Stimulated activated CD4-positive, alpha-beta T cell treated with anti-CD3 and anti-CD28 coated beads, Interleukin-1b, Interleukin-23, amount 100 ng/mL, for 48 hours (primary cell): ENCODE data around the gene ERC2.

Experiments
- DNase-seq: peaks from one replicate; pipeline ENCODE4 v3.0.0-alpha.2; 2020

ERC2 gene

DNA sequence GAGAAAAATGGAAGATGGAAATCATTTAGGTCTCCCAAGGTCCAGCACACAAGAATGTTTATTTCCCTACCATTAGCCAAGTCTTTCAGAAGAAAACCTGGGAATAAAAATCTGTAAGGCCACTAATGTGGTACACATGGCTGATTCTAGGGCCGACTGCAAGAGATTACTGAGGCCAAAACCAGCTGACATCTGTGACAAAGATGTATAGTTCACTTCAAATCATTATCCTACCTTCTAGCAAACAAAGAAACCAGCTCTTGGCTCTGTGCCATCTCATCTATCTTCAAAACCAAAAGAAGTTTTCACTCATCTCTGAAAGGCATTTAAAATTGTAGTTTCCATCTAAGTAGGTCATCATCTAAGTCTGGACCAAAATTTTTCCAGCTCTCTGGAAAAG lies 43.9 kb downstream of the ERC2 start:
- DNase-seq, result no peak

DNA sequence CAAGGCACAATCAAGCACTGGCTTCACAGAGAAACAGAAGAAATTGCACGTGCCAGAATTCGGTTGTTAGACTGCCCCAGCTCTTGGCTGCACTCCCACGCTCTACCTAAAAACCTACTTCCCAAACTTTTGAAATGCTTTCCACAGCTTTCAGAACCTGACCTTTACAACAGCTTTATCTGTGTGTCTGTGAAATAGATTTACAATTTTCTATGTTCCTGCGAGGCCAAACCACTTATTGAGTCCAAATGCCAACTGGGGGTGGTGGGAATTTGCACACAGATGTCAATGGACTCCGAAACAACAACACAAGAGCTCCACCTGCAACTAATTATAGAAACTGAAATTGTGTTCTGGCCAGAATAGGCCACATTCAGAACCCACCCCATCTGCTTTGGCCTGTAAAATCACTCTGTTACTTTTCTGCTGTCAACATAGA lies 44.6 kb downstream of the ERC2 start:
- no peak for DNase-seq

DNA sequence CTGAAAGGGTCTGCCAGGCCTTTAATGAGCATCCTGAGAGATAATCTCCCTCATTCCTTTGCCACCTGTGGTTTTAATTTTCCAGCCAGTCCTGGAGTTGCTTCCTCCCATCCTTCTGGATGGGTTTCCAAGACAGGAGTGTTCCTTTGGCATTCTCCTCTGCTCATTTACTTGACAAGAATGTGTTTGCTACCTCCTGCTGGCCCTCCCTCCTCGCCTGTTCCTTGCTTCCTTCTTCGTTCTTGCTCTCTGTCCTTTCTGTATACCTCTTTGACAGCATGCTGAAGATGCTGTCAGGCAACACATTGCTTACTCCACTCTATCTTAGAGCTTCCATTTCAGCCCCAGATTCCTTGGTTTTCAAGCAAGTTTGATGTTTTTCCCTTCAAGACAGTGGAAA lies 46.0 kb downstream of the ERC2 start:
- DNase-seq, result no peak

DNA sequence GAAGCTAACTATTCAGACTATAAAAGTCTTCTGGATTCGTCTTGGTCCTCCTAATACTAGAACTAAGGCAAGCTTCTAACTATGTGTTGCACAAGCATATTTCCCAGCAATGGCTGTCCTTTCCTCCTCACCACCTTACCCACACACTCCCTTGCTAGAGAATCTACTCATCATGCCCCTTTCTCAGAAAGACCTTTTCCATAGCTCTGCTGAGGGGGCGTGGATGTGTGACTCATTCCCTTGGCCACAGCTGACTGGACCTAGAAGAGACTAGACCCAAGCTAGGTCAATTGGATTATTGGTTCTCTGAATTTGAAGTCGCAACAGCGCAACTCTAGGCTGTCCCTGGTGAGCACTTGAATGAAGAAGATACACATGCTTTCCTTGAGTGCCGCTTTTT lies 47.1 kb downstream of the ERC2 start:
- DNase-seq, result peak; percentile 3

DNA sequence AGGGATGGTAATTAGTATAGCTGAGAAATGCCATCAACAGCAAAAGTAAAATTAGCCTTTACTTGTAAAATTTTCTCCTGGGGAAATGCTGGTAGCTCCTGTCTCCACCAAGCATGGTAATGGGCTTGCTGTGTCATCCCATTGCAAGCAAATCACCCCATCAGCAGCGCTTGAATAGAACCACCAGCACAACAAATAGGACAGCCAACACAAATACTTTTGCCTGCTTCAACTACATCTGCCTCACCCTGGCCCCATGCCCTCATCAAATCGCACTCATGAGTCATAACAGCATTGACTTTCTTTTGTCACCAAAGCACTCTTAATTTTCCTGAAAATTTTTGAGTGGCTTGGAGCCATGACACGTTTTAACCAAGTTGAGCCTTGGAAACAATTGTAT lies 52.6 kb downstream of the ERC2 start:
- no peak for DNase-seq

DNA sequence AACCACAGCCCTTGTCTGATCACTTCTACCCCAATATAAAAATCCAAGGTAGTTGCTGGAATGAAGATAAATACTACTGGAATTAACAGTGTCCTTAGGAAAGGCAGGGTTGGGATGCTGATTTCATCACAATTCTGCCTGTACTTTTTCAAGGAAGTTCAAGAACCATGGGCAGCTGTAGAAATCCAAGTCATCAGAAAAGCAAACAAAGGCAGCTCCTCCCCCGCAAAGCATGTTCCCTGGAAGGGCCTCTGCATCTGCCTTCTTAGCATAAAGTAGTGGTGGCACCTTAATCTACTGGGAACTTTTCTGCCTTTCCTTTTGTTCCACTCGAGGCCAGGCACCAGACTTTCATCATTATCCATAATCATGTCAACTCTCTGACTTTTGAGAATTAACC lies 54.4 kb downstream of the ERC2 start:
- no peak for DNase-seq

DNA sequence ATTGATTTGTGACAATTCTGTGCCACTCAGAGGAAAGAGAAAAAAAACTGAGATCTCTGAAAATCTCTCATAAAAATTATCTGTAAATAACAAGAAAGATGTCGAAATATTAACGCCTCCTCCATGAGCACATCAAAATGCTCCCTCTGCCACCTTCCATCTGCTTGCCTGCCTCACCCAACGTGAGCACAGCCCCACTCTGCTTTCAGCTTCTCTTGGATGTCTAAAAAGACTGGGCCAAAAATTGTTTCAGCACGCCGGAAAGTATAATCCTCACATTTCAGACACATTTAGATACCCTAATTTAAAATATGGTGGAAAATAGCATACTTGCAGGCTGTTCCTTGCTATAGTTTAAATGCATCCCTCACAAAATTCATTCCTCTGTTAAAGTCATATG lies 57.1 kb downstream of the ERC2 start:
- no peak for DNase-seq

DNA sequence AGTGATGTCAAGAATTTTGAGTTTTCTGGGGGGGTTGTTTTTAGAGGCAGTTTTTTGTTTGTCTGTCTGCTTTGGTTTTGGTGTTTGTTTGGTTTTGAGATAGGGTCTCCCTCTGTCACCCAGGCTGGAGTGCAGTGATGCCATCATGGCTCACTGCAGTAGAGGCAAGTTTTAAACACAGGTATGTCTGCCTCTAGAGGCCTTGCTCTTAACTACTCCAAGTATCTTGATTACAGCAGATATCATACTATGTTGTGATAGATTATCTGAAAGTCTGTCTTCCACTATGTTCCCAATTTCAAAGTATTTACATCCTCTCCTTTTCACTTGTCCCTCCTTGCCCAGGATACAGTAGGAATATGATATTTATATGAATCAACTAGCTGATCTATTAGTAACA lies 57.7 kb downstream of the ERC2 start:
- no peak for DNase-seq

DNA sequence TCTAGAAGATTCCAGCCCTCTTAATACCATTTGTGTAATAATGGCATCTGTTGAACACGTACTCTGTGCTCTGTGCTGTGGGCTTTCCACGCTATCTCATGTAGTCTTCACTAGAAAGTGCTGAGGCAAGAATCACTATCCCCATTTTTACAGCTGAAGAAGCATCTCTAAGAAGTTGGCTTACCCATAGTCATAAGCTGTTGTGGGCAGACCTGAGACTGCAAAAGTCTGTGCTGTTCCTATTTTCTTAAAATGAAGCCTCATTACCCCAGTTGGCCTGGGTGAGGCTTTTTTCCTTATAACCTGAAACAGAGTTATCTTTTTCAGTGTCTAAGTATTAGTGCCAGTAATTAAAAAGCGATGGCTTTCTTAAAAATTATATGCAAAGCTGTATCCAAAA lies 58.5 kb downstream of the ERC2 start:
- no peak for DNase-seq

DNA sequence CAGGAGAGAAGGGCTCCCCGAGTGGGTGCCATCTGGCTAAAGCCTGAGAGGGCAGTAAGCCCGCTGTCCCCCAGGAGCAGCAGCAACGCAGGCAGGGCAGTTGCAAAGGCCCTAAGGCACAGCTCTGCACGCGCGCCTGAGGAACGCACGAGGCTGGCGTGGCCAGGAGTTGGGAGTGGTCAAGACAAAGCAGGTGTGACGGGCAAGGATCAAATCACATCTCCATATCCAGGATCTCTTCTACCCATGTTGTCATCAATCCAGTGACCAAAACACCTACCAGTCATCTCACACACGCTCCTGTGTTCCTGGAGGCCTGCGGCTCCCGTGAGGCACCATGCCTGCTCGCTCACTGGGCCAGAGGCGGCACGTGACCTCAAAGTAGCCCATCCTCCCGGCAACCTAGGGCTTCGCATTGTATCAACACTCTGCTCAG lies 59.5 kb downstream of the ERC2 start:
- DNase-seq, result no peak

DNA sequence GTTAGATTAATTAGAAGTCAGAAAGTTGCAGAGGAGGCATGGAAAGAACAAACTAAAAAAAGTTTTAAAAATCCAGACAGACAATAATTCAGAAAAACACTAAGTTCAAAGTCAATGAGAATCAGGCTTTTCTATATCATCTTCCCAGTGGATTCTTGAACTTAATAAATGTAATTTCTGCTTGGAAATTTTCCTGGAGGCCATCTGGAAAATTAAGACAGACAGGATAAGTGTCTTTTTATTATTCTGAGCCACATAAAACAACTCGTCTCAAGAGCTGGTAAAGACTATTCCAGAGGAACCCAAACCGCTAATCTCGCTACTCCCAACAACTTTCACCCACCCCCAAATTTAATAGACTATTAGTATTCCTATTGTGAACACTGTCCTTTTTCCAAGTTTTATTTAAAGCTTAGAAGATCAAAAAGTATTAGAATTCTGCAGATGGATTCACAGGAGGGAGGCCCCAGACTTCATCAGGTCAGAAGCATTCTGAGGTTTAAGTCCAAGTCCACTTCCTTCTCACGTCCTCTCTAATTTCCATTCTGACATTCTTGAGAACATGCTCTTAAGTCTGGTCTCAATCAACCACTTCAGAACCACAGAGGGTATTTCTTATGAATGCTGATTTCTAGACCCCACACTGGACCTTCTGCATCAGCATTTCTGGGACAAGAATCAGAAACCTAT lies 61.3 kb downstream of the ERC2 start:
- DNase-seq, result no peak

DNA sequence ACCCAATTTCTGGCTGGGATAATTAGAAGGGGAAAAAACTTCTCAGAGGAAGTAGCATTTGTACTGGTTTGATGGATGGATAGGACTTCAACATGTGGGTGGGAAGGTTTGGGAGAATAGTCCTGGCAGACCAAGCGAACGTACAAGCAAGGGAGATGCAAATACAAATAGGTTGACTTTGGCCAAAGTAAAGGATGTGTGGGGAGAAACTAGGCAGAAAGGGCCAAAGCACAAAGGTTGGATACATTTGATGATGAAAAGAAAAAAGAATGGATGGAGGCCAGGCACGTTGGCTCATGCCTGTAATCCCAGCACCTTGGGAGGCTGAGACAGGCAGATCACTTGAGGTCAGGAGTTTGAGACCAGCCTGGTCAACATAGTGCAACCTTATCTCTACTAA lies 63.4 kb downstream of the ERC2 start:
- DNase-seq, result no peak

DNA sequence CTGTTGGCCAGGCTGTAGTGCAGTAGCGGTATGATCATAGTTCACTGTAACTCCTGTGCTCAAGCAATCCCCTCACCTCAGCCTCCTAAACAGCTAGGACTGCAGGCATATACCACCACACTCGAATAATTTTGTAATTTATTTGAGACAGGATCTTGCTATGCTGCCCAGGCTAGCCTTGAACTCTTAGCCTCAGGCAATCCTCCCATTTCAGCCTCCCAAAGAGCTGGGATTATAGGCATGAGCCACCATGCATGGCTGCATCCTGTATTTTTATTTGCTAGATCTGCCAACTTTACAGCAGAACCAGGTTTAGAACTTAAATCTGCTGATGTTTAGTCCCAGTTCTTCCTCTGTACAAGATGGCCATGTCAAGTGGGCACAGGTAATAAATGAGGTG lies 69.6 kb downstream of the ERC2 start:
- DNase-seq, result no peak

DNA sequence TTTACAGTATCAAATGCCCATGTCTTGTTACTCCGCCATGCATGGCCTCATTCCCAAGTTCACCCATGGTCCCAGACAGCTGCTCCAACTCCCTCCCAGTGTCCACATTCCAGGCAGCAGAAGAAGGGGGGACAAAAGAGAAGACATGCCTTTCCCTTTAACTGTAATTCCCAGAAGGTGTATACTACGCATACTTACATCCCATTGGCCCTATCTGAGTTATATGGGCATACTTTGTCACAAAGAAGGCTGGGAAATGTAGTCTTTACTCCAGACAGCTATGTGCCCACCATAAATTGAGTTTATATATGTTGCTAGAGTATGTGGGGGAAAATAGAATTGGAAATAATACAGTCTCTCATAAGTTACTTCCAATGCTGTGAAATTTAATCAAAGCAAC lies 70.5 kb downstream of the ERC2 start:
- no peak for DNase-seq

DNA sequence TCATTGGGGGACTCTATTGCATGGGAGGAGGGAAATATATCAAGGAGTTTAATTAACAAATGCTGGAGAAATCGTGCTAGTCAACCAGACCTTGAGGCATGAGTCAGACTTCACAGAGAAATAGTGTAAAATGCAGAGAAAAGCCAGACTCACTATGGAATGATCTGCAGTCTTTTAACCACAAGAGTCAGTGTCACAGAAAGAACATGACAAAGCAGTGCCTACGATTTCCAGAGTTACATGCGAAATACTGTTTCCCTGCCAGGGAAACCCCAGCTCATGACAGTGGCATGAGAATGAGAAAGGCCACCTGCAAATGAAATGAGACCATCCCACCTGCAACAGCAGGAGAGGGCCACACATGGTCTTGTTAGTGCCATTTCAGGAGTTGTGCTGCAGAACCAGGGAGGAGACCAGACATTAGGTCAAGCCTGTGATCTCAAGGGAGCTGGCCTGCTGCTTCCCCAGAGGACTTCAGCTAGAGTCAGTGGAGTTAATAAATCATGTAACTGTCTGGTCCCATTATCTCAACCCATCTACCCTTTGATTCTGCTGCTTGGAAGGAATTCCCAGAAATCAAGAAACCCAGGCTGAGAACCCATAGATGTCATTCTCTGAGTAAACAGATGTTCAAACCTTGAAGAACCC lies 79.0 kb downstream of the ERC2 start:
- DNase-seq, result peak; percentile 4

DNA sequence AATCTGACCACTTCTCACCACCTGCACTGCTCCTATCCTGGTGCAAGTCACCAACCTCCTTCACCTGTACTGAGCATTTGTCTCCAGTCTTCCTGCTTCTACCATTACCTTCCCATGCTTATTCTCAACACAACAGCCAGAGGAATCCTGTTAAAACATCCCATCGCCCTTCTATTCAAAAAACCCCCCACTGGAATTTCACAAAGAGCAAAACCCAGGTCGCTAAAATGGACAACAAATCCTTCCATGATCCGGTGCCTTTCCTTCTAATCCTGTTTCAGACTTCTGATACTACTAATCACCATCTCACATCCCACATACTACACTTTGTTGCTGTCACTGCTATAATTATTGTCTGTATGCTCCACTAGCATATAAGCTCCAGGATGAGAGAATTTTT lies 85.2 kb downstream of the ERC2 start:
- DNase-seq, result no peak

DNA sequence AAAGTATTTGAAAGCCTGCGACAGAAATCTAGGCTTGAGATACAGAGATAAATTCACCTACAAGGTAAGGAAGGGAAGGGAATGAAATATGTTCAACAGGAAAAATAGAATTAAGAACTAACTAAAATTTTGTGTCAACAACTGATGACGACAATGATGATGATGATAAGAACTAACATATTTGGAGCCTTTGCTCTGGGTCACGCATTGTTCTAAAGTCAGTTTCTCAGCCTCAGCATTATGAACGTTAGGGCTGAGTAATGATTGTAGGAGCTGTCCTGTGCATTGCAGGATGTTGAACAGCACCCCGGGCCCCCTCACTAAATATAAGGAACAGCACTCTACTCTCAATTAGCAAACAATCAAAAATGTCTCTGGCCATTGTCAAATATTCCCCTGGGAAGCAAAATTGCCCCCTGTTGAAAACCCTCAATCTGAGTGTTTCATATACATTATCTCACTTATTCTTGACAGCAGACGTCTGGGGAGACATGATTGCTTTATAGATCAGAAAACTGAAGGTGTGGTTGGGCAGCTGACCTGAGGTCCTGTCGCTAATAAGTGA lies 88.5 kb downstream of the ERC2 start:
- DNase-seq, result no peak

DNA sequence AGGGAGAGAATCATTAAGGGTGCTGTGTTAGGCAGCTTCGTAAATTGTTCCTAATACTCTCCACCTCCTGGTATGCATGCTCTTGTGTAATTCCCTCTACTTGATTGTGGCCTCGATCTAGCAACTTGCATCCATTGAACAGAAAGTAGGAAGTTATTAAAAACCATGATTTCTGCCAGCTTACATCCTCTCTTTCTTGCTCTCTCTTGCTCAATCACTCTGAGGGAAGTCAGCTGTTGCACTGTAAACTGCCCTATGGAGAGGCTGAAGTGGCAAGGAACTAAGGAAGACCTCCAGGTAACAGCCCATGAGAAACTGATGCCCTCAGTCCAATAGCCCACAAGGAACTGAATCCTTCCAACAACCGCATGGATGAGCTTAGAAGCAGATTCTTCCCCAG lies 92.6 kb downstream of the ERC2 start:
- no peak for DNase-seq

DNA sequence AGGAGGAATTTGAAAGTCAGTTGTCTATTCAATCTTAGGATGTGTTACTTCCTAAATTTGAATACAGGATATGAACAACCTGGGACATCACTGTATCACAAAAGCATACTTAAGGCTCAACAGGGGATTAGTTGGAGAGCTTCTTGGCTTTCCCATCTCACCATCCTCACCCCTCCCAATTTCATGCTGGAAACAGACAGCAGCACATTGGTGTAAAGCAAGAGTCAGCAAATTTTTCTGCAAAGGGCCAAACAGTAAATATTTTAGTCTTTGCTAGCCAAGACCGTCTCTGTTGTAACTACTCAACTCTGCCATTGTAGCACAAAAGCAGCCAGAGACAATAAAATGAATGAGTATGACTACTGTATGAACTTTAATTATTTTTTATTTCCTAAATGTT lies 94.9 kb downstream of the ERC2 start:
- DNase-seq, result no peak

DNA sequence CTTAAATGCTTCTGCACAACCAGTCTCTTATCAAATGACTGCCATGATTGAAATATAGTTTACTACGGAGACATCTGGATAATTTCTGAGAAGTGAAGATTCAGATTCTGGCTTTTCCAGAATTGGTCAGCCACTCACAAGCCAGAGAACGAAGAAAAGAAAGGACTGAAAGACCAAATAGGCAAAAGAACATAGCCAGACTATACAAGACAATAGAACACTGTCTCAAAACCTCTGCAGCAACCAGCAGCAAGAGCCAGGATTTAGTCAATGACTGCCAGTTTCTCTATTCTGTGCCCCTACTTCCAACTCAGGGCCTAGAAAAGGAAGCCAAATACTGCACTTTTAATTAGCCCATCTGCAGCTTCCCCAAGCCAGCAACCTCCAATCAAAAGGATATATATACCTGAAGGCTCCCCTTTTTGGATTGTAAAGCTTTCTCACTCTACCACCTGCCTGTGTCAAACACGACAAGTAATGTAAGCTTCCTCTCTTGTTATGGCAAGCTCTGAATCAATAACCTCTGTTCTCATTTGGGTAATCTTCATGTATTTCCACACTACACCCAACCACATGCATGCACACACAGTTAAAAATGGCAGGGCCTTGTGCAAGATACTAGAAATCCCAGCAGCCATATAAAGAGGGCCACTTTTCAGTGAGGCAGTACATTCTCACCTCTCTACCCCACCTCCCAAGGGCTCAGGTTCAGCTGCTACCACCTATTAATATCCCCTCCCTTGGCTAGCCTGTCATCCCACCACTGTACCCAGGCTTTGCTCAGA lies 97.1 kb downstream of the ERC2 start:
- no peak for DNase-seq

DNA sequence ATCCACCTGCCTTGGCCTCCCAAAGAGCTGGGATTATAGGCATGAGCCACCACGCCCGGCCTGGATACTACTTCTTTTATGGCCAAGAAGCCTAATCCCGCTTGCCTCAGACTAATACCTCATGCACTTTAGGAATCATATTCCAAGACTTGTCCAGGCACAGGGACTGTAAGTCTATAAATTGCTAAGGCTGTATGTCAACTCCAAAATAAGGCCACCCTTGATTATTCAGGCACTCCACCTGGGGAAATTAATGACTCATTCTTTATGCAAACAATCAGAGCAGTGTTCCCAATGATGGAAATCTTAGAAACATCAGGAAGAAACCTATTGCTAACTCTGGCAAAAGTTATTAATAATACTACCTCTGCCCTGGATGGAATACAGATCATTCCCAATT lies 98.4 kb downstream of the ERC2 start:
- no peak for DNase-seq

DNA sequence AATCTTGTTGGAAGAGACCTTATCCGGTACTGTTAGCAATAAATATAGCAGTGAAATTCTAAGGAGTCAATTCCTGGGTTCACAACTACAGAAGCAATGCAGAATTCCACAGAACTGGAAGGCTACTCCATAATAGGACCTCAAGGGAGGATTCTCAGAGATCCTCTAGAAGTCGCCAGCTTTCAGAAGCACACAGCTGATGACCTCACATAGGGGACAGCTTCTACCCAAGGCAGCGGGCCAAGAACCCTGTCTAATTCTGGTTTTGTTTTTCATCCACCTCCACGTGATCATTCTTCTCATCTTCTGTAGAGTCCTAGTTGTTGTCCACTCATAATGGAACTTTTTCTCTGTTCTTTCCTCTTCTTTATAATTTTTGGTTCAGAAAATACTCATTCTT lies 99.4 kb downstream of the ERC2 start:
- no peak for DNase-seq

DNA sequence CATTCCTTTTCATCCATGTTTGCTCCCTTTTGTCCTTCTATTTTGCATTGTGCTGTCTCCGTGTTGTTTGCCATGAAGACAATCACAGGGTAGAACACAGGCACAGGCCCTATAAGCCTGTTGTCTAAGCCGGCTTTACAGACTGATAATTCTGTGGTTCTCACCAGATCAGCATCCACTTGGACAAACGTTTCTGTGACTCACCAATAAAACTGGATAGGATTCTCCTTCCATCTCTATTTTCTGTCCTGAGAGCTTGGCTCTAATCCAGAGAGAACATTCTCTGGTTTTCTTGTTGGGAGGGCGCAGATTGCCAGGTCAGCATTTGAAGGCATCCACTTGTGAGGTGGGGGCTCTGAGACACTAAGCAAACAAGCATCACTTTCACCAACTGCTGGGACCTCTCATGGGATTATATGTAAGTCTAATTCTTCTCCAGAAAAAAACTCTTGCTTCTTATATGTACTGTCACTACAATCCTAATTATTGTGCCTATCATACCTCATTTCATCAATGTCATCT lies 101.6 kb downstream of the ERC2 start:
- DNase-seq, result no peak
